NCI-H460 (cell line): Measurements from ENCODE around the gene KCND3. TPM values are rescaled to one million over a fixed set of nuclear protein-coding genes. Genes with fewer than 3 reads are reported as not detected.

Experiments
- DNase-seq: peaks from one replicate; pipeline ENCODE4 v3.0.0-alpha.2; 2016; ENCODE audit warnings: low read depth; ENCODE audit errors: extremely low read depth
- total RNA-seq: library from RNA; depleted of rRNA; stranded (reverse); fragments of >200 nt; shearing (Covaris generic); gene quantifications from 2 replicates; pipeline ENCODE4 v1.2.3, GENCODE V29; 2014

The KCND3 gene
- total RNA-seq, 1 experiment from 2014 or later: 0.10 TPM

DNA sequence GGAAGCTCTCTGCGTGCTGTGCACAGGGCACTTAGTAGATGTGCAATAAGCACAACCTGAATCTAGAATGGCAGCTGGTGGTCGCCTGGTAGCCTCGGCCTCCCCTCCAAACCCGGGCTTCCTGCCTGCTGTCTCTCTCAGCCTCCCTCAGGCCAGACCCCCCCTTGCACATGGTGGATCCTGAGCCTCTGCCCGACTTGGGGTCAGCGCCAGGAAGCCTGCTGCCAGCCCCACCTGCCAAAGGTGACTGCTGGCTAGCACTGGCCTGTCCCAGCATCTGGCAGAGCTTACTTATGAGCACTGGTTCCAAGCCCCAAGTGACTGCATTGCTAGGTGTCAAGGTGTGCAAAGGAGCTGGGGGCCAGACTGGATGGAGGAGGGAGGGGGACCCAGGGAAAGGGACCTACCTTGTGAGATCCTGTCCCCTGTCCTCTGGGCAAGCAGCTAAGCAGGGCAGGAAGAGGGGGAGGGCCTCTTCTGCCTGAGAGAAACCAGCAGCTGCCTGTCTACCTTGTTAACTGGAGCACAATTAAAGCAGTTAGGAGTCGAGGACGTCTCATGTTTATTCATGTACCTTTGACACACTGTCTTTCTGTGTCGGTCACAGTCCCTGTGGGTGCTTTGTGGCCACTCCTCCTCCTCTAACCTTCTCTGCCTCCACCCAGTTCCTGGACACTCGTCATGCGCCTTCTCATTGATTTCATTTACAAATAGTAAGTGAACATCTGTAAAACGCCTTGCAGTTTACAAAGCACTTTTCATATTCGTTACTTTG lies 132.9 kb downstream of the KCND3 start:
- no peak for DNase-seq

DNA sequence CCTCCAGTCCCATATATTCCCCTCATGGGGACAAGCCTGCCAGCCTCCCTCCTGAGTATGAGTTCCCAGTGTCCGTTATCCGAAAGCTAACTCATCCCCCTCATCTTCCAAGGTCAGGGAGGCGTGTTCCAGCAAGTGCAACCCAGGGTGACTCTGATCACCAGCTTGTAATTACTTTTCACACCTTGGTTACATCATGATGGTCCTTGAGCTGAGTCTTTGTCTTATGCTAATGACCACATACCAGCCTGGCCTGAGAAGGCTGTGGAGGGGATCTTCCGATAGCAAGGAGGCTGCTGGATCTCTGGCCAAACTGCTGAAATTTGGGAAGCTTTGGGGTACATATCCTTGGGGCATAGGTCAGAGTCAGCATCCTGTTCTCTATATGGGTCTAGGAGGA lies 134.2 kb downstream of the KCND3 start:
- DNase-seq: no peak

DNA sequence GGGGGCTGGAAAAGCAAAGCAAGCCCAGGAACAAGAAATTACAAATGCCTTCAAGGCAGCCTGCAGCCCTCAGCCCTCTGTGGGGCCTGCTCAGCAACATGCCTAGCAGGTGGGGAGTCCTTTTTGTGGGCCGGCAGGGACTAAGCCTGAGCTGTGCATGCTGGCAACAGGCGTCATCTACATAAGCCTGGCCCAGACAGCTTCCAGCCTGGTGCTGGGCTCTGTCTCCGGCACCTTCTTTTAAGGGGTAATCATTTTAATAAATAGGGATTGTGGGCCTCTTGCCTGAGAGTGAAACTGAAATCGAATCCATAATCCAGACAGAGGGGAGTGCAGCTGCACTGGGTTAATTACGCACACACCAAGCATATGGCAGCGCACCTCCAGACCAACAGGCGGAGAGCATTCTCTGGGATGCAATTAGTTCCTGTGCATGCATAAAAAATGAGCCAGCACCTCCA lies 137.2 kb downstream of the KCND3 start:
- no peak for DNase-seq

DNA sequence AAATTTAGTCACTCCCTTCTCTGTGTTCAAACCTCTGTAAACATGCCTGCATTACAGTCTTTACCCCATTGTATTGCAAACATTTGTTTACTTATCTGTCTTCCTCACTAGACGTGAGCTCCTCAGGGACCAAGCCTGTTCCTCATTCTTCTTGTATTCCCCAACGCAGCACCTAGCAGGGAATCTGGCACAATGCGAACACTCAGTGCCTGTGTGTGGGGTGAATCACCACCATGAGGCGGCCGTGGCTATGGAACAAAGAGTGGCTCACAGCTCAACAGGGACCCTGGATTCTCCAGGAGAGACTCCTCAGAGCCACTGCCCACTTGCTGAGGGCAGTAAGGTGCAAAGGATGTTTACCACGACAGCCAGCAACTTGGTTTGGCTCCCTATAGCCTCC lies 137.9 kb downstream of the KCND3 start:
- no peak for DNase-seq

DNA sequence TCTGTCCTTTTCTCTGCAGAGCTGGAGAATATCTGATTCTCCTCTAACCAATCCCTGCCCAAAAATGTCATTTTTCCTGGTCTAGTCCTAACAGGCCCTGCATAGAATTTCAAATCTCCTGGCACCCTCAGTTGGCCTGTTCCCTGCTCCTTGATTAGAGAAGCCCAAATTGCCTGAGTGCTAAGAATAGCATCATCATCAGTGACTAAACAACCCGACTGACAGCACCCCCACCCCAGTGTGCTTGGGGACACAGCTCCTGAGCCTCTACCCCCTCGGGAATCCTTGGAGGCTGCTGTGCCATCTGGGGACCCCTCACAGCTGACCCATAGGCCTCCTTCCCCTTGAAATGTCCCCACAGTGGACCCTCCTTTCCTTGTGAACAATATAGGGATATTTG lies 139.4 kb downstream of the KCND3 start:
- no peak for DNase-seq

DNA sequence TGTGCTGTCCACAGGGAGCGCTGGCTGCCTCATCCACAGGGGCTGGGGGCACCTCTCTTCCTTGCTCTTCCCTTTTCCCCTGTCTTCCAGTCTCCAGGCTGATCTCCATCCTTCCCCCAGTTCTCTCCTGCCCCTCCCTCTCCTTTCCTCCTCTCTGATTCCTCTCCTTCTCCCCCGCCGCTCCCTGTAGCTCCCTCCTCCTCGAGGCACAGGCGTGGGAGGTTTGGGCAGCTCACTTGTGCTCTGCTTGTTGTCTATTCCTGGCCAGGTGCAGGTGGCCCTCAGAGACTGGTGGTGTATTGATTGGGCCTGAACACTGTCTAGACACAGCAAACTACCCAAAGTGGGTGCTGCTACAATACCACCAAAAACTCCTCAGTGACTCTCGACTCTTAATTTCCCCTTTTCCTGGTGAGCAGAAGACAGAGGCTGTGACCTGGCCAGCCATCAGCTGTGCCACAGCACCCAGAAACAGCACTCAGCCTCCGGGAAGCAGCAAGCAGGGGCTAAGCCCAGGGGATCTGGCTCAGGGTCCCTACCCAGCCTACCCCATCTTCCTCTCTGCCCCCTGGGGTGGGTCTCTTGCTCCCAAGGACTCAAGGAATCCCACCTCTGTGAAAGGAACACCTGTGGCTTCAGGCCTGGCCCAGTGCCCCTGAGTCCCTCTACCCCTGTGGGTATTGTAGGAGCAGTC lies 140.5 kb downstream of the KCND3 start:
- no peak for DNase-seq

DNA sequence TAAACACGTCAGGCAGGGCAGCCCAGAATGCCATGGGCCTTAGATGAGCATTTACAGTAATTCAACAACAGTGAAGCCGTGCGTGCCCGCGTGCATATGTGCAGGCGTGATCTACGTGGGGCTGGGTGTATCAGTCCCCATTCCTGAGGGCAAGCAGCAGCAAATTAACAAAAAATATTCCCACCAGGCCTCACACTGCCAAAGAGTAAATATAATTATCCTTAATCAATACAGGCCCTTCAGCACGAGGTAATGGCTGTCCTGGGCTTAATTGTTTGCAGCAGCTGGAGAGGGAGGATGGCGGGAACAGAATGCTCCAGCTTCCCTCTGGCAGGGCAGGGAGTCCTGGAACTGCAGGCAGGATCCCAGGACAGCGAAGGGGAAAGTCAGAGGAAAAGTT lies 142.0 kb downstream of the KCND3 start:
- no peak for DNase-seq

DNA sequence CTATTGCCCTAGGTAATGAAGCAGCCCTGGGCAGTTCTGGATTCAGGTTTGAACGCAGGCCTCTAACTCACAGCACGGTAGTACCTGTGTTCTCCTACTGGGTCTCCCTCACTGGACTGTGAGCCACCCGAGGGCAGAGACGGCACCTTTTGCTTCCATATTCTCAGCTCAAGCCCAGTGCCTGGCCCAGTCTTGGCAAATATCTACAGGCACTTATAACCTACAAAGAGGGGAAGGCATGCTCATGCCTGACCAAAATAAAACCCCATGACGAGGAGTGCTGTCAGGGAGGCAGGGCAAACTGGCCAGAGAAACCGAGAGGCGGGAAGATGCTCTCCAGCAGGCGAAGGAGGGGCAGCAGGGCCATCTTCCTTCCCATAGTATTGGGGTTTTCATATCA lies 142.6 kb downstream of the KCND3 start:
- no peak for DNase-seq

DNA sequence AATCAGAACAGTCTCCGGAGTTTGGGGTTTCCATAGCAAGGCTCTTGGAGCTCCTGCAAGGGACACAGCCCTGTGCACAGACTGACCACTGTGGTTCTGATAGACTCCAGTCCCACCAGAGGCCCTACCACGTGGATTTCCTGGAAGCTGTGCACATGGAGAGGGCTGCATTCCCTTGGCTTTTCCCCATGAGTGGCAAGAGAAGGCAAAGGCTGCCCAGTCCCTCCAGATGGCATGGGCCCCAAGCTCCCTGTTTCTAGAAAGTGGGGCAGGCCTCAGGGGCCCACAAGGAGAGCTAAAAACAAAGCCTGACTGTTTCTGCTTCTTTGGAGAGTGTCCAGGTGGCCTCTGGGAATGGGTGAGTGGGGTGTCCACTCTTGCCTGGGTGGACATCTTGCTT lies 146.3 kb downstream of the KCND3 start:
- DNase-seq: no peak

DNA sequence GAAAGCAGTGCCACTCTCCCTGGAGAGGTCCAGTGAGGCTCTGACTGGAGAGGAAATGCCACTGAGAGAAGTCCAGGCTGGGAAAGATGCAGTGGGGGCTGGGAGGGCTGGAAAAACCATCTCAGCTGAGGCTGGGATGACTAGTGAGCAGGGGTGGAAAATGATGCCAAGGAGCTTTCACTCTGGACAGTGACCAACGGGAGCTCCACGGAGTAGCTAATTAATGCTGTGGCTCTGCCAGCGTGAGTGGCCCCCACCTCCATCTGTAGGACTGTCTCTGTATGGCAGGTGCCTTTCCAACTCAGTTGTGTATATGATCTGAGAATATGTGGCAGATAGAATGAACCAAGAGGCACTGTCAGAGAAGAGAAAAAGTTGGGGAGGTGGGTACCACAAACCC lies 147.1 kb downstream of the KCND3 start:
- no peak for DNase-seq

DNA sequence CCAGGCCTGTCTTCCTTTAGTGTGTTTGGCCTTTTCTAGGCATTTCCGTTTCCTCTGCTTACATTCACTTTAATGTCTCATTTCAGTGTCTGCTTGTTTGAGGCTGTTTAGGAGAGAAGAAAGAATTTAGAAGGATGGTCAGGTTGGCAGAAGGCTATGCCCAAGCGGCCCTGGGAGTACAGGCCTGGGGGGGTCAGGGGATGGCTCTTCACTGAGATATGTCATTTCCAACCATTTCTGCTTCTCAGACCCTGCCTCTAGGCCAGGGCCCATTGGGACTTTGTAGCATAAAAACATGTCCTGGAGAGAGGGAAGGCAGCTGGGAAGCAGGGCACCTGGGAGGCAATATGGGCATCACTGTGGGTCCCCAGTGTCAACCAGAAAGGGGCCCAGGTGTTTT lies 147.7 kb downstream of the KCND3 start:
- DNase-seq: no peak

DNA sequence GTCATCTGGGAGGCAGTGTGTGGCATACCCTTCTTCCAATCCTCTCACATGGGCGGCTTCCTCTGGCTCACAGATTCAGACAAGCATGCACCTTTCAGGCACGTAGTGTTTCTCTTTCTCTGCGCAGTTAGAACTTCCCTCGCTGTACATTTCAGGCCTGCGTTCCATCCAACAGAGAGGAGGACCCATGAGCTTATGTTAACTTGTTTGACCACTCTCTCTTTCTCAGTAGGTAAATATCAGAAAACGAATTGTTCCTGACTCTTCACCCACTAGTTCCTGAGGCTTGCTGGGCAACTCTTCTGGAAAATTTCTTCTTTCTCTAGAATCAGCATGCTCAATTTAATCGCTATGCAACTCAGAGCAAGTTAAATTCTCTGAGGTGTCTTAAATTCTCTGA lies 148.3 kb downstream of the KCND3 start:
- no peak for DNase-seq

DNA sequence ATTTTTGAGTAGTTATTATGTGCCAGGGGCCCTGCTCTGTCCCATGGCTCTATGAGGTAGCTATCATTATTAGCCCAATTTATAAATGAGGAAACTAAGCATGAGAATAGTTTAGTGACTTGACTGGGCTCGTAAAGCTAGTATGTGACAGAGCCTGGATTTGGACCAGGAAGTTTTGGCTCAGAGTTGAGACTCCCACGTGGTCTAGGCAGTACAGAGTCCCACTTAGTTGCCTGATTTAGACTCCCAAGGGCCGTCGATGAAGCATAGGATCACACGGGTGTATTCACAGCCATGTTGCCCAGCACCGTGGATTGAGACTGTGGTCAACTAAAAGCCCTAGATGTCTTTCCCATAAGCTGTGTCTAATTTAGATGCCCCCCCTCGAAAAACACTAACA lies 152.1 kb downstream of the KCND3 start:
- no peak for DNase-seq

DNA sequence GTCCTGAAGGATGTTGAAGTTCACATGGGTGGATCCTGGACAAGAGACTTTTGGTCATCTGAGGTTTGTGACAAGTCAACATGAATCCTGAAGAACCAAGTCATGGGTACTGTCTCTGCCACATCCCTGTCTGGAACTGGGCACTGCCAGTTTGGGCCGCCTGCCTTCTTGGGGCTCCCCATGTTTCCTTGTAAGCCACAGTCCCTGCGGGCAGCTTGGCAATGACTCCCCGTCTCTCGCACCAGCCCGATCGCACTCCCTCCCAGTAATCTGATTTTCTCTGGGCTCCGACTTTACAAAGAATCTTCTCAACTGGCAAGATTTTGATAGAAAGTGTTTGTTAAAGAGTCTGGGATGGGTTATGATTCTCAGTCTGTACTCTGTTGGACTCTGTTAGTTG lies 153.4 kb downstream of the KCND3 start:
- DNase-seq: no peak

DNA sequence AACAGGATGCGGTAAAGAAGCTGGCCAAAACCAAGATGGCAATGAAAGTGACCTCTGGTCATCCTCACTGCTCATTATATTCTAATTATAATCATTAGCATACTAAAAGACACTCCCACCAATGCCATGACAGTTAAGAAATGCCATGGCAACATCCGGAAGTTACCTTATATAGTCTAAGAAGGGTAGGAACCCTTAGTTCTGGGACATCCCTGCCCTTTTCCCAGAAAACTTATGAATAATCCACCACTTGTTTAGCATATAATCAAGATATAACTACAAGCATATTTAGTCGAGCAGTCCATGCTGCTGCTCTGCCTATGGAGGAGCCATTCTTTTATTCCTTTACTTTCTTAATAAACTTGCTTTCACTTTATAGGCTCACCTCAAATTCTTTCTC lies 154.0 kb downstream of the KCND3 start:
- DNase-seq: no peak

DNA sequence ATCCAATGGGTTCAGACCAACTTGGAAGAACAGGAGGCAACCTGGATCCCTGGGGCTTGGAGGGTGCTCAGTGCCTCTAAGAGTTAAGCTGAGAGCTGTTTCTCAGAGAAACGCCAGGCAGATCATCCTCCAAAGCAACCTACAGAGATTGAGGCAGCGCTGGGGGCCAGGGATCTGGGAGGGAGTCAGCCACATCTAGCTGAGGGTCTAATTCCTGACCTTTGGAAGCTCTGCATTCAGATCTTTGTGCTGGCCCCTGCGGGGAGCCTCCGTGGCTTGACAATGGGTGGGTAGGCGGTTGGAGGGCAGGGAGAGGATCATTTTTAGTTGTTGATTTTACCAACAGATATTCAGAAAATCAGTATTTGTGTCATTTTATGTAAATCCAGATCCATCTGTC lies 154.5 kb downstream of the KCND3 start:
- DNase-seq: no peak

DNA sequence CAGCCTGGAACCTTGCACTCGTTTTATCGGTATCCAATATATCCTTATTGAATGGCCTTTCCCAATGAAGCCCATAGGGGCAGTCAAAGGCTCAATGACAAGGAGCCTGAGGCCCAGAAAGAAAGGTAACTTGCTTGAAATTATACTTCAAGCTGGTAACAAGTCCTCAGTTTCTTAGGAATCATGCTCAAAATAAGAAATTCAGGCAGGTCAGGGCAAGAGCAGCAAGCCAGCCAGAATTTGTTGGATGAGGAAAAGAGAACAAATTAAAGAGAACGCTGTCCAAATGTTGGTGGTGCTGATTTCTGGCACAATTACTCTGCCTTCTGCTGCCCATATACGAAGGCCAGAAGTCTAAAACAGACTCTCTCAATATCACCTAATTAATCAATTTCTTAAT lies 156.1 kb downstream of the KCND3 start:
- DNase-seq: no peak

DNA sequence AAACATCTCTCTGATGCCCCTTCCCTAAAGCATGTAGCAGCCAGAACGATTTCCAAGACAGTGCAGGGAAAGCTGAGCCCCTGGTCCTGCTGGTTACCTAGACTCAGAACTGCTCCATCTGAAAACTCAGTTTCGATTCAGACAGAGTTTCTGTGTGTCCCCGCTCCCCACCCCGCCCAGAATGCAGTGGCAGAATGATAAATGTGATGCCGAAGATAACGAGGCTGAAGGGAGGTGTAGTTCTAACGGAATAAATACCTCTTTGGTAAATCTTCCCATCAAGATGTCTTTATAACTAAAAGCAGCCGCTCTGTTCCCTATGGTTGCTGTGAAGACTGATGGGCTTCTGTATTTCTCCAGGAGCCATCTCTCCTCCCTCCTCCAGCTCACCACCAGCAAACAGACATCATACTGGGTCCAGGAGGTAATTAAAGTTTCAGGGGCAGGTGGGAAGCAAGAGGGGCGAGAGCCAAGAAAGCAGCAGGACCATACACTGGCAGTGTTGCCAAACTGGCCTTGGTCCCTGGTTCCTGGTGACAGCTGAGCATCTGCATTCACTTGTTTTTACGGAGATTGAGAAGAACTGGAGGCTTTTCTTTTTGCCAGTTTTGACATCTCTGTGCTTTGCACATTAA lies 156.8 kb downstream of the KCND3 start:
- no peak for DNase-seq

DNA sequence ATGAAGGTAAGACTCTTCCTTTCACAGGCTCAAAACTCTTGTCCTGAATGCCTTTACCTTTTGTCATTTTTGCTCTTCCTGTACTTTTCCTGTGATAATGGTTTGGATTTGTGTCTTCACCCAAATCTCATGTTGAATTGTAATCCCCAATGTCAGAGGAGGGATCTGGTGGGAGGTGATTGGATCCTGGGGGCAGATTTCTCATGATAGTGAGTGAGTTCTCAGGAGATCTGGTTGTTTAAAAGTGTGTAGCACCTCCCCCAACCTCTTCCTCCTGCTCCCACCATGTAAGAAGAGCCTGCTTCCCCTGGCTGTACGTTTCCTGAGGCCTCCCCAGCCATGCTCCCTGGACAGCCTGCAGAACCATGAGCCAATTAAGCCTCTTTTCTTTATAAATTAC lies 158.3 kb downstream of the KCND3 start:
- no peak for DNase-seq

DNA sequence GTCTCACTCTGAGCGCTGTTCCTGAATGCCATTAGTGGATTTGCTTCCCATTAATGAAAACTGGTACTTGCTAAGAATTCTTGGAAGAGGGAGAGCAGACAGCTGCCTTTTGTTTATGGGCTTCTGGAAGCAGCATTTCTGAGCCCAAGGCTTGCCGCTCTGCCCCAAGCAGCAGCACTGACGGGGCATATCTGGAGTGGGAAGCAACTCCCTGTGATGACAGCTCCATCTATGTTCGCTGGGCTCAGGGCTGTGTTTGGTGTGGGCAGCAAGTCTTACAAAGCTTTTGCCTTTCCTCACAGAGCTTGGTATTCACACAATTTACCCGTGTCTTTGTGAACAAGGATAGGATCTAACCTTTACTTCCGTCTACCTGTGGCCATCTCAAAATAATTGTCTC lies 161.5 kb downstream of the KCND3 start:
- no peak for DNase-seq

DNA sequence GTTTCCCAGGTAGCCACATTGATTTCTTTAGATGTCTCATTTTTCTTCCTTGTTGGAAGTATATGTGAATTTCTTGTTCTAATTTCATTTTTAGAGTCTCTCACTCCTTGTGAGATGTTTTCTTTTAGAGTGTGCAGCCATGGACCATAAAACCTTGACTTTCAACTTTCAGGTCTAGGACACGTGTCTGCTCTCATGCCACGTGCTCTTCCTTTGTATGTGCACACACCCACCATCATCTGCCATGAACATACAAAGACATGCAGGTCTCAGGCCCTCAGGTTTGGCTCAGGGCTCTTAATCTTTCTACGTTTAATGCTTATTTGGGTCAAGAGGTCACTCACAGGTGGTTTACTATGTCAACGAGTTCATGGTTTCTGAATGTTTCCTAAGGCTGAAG lies 163.2 kb downstream of the KCND3 start:
- DNase-seq: no peak

DNA sequence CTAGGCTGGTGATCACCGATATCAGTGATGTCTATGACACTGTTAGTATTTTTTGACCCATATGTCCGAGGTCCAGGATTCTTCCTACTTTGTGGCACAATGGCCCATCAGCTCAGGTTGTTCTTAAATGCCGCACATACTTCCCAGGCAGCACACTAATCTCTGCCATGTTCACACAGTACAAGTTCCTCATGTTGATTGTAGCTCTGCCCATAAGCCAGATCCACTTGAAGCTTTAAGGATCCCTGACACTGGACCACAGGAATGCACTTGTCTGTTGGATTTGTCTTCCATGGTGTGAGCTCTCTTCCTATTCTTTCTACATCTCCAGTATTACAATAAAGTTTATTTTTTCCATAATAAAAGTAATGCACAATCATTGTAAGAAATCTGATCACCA lies 164.3 kb downstream of the KCND3 start:
- no peak for DNase-seq
